ENCODE results near the gene RXYLT1.
"Not testable (repeated sequence)": the region's sequence is repeated elsewhere in the genome, so short reads cannot be mapped to it uniquely, and the experiment has no call there.

Gene RXYLT1

GRCh38 chr12:63779498-63780481 lies at the start of gene RXYLT1:
RXYLT1 (plus strand) TSS chr12:63779909; CDS start chr12:63779961, 52 bp downstream.
- H3K4me3 ChIP-seq (ENCODE audit: low read depth, low read length), result peak within 1 kb of the TSS; percentile 74
- no peak for TF ChIP-seq CTCF (IDR thresholded peaks at IDR 0.05; ENCODE audit: low read depth, low read length, missing control alignments)
- DNase-seq (ENCODE audit: low read depth), result peak; percentile 27
- in situ Hi-C loops (cut with HindIII; ENCODE audit: low sequenced_read_pairs), result no loop called here

GRCh38 chr12:63732779-63733178 lies 46.9 kb upstream of the RXYLT1 start:
- H3K4me3 ChIP-seq (ENCODE audit: low read depth, low read length); in situ Hi-C loops (cut with HindIII; ENCODE audit: low sequenced_read_pairs); DNase-seq (ENCODE audit: low read depth): not testable (repeated sequence)

GRCh38 chr12:63733585-63733984 lies 46.1 kb upstream of the RXYLT1 start:
- H3K4me3 ChIP-seq (ENCODE audit: low read depth, low read length); DNase-seq (ENCODE audit: low read depth); in situ Hi-C loops (cut with HindIII; ENCODE audit: low sequenced_read_pairs): not testable (repeated sequence)

GRCh38 chr12:63740551-63740950 lies 39.2 kb upstream of the RXYLT1 start:
- DNase-seq (ENCODE audit: low read depth); in situ Hi-C loops (cut with HindIII; ENCODE audit: low sequenced_read_pairs); H3K4me3 ChIP-seq (ENCODE audit: low read depth, low read length): not testable (repeated sequence)

- DNase-seq (ENCODE audit: low read depth); H3K4me3 ChIP-seq (ENCODE audit: low read depth, low read length); in situ Hi-C loops (cut with HindIII; ENCODE audit: low sequenced_read_pairs): not testable (repeated sequence)
Observed at GRCh38 chr12:63741431-63741830, 38.3 kb upstream of the RXYLT1 start.

- DNase-seq (ENCODE audit: low read depth); H3K4me3 ChIP-seq (ENCODE audit: low read depth, low read length); in situ Hi-C loops (cut with HindIII; ENCODE audit: low sequenced_read_pairs): not testable (repeated sequence)
Observed at GRCh38 chr12:63744110-63744509, 35.6 kb upstream of the RXYLT1 start.

GRCh38 chr12:63746470-63746869 lies 33.2 kb upstream of the RXYLT1 start:
- H3K4me3 ChIP-seq (ENCODE audit: low read depth, low read length); in situ Hi-C loops (cut with HindIII; ENCODE audit: low sequenced_read_pairs); DNase-seq (ENCODE audit: low read depth): not testable (repeated sequence)

- in situ Hi-C loops (cut with HindIII; ENCODE audit: low sequenced_read_pairs); H3K4me3 ChIP-seq (ENCODE audit: low read depth, low read length); DNase-seq (ENCODE audit: low read depth): not testable (repeated sequence)
Observed at GRCh38 chr12:63747136-63747535, 32.6 kb upstream of the RXYLT1 start.

- in situ Hi-C loops (cut with HindIII; ENCODE audit: low sequenced_read_pairs), result no loop called here
- no peak for DNase-seq (ENCODE audit: low read depth)
- TF ChIP-seq CTCF (IDR thresholded peaks at IDR 0.05; ENCODE audit: low read depth, low read length, missing control alignments), result no peak
- no peak overlapping the region for H3K4me3 ChIP-seq (ENCODE audit: low read depth, low read length)
Observed at GRCh38 chr12:63747553-63747952, 32.2 kb upstream of the RXYLT1 start.

GRCh38 chr12:63752283-63752682 lies 27.4 kb upstream of the RXYLT1 start:
- TF ChIP-seq CTCF (IDR thresholded peaks at IDR 0.05; ENCODE audit: low read depth, low read length, missing control alignments), result no peak
- DNase-seq (ENCODE audit: low read depth), result no peak
- in situ Hi-C loops (cut with HindIII; ENCODE audit: low sequenced_read_pairs), result no loop called here
- H3K4me3 ChIP-seq (ENCODE audit: low read depth, low read length), result no peak overlapping the region

All from astrocyte of the cerebellum (primary cell).